ENCODE measurements around the gene QSOX2.

The QSOX2 gene

DNA sequence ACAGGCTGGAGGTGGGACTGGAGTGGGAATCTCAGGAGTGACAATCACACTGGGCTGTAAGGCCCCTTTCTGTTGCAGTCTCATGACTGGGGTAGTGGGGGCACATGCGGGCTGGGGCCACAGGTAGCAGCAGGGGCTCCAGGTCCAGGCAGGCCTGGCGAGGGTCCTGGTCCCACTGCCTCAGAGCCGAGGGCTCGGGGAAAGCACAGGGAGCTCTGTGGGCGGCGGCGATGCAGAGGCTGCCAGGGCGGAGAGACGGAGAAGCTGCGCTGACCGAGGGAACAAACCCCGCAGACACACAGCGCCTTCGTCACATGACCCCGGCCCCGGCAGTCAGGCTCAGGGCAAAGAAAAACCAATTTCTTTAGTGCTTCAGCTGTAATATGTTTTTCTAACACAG lies 35.3 kb downstream of the QSOX2 start:
- TF ChIP-seq GATA2 (IDR thresholded peaks at IDR 0.05; ENCODE audit: low read depth, low read length) (no peak), GATA3 (IDR thresholded peaks at IDR 0.05; ENCODE audit: low read depth, low read length) (no peak)

DNA sequence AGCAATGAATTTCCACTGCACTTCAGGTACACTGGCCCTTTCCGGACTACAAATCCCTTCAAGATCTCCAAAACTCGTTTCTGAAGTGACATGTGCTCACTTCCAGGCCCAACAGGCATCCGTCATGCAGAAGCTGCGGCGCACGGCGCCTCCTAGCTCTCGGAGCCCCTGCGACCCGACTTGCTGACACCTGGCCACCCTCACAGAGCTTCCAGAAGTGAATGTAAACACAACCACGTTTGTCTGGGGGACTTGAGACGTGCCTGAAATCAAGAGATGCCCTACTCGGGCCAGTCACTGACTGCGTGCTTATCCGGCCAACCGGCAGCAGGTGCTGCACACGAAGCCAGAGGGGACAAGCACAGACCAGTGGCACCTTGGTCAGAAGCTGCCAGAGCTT lies 35.8 kb downstream of the QSOX2 start:
- TF ChIP-seq GATA2 (IDR thresholded peaks at IDR 0.05; ENCODE audit: low read depth, low read length) (no peak), GATA3 (IDR thresholded peaks at IDR 0.05; ENCODE audit: low read depth, low read length) (no peak)

DNA sequence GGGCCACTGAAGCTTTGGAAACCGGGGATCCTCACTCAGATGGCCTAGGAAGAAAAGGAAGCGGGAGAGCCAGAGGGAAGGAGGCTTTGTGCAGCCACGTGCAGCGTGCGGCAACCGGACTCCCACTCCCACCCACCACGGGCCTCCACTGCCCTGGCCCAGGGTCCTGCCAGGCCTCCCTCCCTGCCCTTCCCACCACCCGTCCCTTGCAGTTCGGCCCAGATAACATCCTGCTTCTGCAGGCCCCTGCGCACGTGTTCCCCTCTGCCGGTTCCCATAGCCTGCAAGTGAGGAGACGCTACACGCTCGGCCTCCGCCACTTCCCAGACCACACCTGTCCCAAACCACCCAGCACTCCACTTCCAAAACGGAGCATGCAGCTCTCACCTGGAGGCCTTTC lies 36.4 kb downstream of the QSOX2 start:
- TF ChIP-seq GATA2 (IDR thresholded peaks at IDR 0.05; ENCODE audit: low read depth, low read length) (no peak), GATA3 (IDR thresholded peaks at IDR 0.05; ENCODE audit: low read depth, low read length) (no peak)

DNA sequence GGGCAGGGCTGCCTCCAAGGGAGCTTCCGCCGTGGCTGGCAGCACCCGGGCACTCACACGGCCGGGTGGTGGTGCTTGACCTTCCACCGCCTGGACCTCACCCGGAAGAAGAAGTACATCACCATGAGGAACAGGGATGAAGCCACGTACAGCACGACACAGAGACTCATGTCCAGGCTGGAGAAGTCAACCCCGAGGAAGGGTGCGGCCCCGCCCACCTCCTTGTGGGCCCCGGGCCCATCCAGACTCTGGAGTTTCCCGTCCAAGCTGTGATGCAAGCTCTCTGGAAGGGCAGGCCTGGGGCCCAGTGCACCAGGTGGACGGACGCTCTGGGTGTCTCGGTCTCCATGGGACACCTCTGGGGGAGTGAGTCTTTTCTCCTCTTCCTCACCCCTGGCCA lies 36.9 kb downstream of the QSOX2 start:
- no peak for TF ChIP-seq GATA2 (IDR thresholded peaks at IDR 0.05; ENCODE audit: low read depth, low read length)
- TF ChIP-seq GATA3 (IDR thresholded peaks at IDR 0.05; ENCODE audit: low read depth, low read length), result no peak

- TF ChIP-seq GATA3 (IDR thresholded peaks at IDR 0.05; ENCODE audit: low read depth, low read length), result no peak
- TF ChIP-seq GATA2 (IDR thresholded peaks at IDR 0.05; ENCODE audit: low read depth, low read length), result no peak
Measured at GRCh38 chr9:136207616-136208015, 38.0 kb downstream of the QSOX2 start.

DNA sequence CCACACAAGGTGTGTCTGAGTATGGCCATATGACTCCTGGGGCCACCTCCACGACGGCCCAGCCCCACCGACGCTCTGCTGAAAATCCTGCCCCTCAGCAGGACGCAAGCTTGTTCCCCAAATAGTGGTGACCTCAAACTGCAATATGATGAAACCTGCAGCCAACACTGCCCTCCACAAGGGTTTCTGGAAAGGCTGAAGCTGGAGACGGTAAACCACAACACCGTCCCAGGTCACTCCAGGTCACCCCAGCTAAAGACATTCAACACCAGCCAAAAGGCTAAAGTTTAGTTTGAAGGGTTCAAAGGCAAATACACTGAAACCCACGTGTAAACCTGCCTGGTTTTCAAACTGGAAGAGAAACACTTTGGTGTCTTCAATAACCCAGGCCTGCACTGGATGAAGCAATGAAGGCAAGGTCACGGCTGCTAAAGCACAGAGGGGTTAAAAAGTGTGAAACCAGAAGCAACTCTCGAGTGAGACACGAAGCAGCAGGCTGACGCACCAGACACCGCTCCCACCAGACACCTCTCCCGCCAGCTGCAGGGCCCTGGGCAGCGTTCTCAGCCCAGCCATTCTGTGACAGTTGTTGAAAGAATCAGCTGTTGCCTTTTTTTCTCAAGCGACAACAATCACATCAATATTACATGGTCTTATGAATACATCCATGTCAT lies 38.9 kb downstream of the QSOX2 start:
- TF ChIP-seq GATA3 (IDR thresholded peaks at IDR 0.05; ENCODE audit: low read depth, low read length), result no peak
- no peak for TF ChIP-seq GATA2 (IDR thresholded peaks at IDR 0.05; ENCODE audit: low read depth, low read length)

DNA sequence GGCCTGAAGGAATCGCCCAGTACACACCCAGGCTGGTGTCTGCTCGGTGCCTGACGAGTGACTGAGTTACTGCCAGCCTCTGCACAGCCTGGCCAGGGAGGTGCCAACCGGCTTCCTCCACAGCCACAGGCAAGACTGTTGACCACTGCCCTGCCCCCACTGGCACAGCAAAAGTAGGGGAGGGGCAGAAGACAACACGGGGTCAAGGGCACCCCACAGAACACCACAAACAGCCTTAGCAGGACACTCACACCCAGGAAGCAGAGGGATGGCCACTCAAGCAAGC lies 40.0 kb downstream of the QSOX2 start:
- TF ChIP-seq GATA2 (IDR thresholded peaks at IDR 0.05; ENCODE audit: low read depth, low read length) (no peak), GATA3 (IDR thresholded peaks at IDR 0.05; ENCODE audit: low read depth, low read length) (no peak)

DNA sequence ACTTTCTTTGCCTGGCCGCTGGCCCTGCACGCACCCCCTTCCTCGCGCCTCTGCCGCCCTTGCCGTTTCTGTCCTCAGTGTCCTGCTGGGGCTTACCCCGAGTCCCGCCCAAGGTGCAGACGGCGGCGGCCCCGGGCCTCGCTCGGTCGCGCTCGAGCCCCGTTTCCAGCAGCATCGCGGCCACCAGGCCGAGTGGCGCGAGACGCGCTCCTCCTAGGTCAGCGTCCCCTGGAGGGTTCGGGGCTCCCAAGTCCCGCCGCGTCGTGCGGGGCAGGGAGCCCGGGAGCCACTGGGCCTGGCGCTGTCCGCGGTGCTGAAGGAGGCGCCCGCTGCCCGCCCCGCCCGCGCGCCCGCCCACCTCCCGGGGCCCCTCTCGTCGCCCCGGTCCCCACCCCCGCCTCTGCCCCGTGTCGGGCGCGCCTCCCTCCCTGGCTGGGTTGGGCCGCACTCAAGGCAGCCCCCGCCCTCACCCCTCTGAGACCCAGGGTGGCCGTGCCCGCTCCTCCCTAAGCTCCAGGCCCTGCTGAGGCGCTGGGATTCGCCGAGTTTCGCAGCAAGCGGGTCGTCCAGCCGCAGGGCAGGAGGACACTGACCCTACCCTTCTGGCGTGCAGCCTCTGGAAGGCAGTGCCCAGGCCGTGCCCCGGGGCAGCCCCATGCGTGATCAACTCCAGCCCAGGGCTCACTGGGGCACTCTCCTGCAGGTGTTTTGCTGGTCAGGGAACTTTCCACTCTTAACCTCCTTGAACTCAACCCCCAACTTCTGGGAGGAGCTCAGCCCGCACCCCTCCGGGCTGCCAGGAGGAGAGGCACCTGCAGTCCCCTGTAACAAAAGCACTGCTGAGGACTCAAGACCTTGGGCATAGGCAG lies 40.5 kb downstream of the QSOX2 start, which contains the start of gene LHX3:
Gene LHX3, minus strand, starts transcription at position 291 of the 869 bp plus-strand sequence. Its CDS starts 116 bp downstream, at position 175.
- no peak for TF ChIP-seq GATA2 (IDR thresholded peaks at IDR 0.05; ENCODE audit: low read depth, low read length)
- TF ChIP-seq GATA3 (IDR thresholded peaks at IDR 0.05; ENCODE audit: low read depth, low read length), result no peak

DNA sequence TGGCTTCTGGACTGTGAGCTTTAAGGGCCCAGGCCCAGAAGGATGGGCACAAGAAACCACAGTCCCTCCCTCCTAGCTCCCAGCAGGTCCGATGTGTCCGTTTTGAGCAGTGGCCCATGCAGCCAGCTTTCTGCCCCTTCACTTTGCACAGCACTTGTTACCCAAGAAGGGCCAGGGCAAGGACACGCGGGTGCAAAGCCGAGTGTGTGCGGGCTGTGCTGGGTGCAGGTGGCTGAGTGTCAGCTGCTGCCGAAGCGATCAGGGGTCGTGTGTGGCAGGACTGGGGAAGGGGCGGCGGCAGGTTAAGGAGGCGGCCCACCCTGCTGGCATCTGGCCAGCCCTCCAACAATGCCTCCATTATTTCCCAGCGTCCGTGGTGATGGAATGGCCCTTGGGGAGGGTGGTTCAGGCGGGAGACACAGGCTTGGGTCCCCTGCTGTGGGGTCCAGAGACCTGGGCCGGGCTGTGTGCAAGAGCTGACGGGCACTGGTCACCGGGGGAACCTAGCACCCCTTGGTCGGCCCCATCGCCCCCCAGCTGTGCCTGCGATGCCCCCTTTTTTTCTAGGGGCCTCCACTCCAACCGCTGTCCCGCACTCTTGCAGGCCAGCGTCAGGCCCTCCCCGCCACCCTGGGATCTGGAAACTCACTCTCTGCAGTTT lies 41.3 kb downstream of the QSOX2 start:
- TF ChIP-seq GATA3 (IDR thresholded peaks at IDR 0.05; ENCODE audit: low read depth, low read length) (no peak), GATA2 (IDR thresholded peaks at IDR 0.05; ENCODE audit: low read depth, low read length) (no peak)

DNA sequence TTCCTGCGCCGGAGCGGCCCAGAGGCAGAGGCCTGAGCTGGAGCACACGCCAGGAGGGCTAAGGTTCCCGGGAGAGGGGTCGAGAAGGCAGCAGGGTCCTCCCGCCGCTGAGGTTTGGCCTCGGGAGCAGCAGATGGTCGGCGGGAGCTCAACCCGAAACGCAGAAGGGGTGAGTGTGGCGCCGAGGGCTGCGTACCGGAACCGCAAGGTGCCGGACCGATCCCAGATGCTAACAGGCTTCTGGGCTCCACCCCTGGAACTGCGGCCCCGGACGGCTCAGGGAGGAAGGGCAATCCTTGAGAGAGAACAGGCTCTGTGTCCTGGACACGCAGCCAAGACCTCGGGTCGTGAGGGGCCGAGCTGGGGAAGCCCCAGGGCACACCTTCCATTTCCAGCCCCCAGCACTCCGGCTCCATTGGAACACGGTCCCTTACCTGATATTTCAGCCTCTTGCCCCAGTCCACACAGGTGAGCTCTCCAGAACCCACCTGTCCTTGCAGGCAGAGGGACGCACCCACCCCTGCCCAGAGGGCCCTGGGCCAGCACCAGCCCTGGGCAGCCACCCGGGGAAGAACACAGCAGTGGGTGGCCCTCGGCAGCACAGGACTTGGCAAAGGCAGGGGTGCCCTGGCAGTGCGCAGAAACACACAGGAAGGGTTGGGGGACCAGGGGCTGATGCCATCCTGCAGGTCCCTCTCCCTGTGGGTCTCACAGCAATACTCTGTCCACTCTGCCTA lies 42.0 kb downstream of the QSOX2 start:
- TF ChIP-seq GATA2 (IDR thresholded peaks at IDR 0.05; ENCODE audit: low read depth, low read length), result no peak
- no peak for TF ChIP-seq GATA3 (IDR thresholded peaks at IDR 0.05; ENCODE audit: low read depth, low read length)

DNA sequence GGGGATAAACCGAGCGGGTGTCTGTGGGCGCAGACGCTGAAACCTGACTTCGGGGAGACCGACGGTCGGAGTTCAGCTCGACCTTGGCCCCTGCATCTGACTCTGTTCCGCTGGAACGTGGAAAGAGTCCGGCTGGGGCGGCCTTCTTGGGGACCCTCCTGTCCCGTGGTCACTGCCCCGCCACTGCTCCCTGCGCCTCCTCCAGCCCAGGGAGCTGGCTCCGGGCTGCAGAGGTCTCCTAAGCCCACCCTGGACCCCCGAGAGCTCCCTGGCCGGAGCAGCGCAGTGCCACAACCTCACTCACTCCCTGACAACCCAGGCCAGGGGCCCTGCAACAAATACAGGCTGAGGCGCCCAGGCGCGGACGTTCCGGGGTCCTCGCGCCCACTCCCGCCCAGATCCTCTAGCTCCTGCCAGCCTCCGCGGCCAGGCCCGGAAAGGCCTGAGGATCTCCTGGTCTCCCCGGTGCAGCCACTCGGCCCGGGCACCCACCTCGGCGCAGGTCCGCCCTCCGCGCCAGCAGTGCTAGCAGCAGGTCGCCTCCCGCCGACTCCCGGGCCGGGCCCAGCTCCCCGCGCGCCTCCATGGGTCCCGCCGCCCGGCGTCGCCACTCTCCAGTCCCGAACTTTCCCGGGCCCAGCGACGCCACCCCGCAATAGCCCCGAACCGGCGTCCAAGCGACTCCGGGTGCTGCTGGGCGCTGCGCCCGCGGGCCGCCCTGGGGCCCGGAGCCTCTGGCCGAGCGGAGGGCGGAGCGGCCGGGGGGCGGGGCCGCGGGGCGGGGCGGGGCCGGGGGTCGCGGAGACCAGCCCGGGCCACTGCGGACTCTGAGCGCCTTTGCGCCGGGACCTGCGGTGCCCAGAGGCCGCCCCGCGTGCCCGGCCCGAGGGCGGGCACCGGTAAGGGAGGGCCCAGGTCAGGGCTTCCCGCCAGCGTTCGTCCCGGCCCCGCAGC lies 42.9 kb downstream of the QSOX2 start:
- TF ChIP-seq GATA3 (IDR thresholded peaks at IDR 0.05; ENCODE audit: low read depth, low read length) (no peak), GATA2 (IDR thresholded peaks at IDR 0.05; ENCODE audit: low read depth, low read length) (no peak)

GRCh38 chr9:136201609-136202453 lies 43.8 kb downstream of the QSOX2 start:
- TF ChIP-seq GATA2 (IDR thresholded peaks at IDR 0.05; ENCODE audit: low read depth, low read length) (no peak), GATA3 (IDR thresholded peaks at IDR 0.05; ENCODE audit: low read depth, low read length) (no peak)
